Small intestine (tissue), 7 donors: ENCODE results near the gene ZNF436. TPM values are rescaled to one million over a fixed set of nuclear protein-coding genes. Genes with fewer than 3 reads are reported as not detected.
A peak's percentile ranks its signal among the peaks of the same experiment; 100 is the strongest.

Experiments used
- DNase-seq, 2 donors: peaks; one replicate each; pipeline versions ENCODE4 v3.0.0 to v3.0.0-alpha.2; 2013
- FAIRE-seq: peaks from 2 replicates; lab custom pipeline; 2012; peaks lifted over from hg19 to GRCh38; lab: Jason Lieb, UNC
- H3K27ac ChIP-seq, 3 donors: one replicate each; pipeline ENCODE4 v1.5.1; 2013; ENCODE audit warnings: low read length in 2 of 3, mild to moderate bottlenecking in 2 of 3, control low read depth in 1 of 3, inconsistent platforms in 1 of 3, low read depth in 1 of 3, moderate library complexity in 1 of 3
- H3K27me3 ChIP-seq, 3 donors: one replicate each; pipeline ENCODE4 v1.6.1; 2013; ENCODE audit warnings: low read length in 3 of 3, inconsistent platforms in 1 of 3; ENCODE audit not compliant: control insufficient read depth in 3 of 3, insufficient read depth in 3 of 3
- H3K36me3 ChIP-seq, 3 donors: one replicate each; pipeline ENCODE4 v1.6.1; 2013; ENCODE audit warnings: low read length in 3 of 3, inconsistent platforms in 1 of 3, low read depth in 1 of 3, mild to moderate bottlenecking in 1 of 3, moderate library complexity in 1 of 3; ENCODE audit not compliant: control insufficient read depth in 3 of 3, insufficient read depth in 2 of 3
- H3K4me1 ChIP-seq, 3 donors: one replicate each; pipeline ENCODE4 v1.6.1; 2013; ENCODE audit warnings: low read length in 2 of 3, inconsistent platforms in 1 of 3, low read depth in 1 of 3, mild to moderate bottlenecking in 1 of 3, moderate library complexity in 1 of 3; ENCODE audit not compliant: control insufficient read depth in 3 of 3, insufficient read depth in 2 of 3
- H3K4me3 ChIP-seq, 3 donors: one replicate each; pipeline ENCODE4 v1.5.1; 2013; ENCODE audit warnings: low read length in 3 of 3, control low read depth in 1 of 3, inconsistent platforms in 1 of 3, low read depth in 1 of 3, mild to moderate bottlenecking in 1 of 3, moderate library complexity in 1 of 3
- H3K9me3 ChIP-seq, 2 donors: one replicate each; pipeline ENCODE4 v1.6.1; 2013; ENCODE audit warnings: low read depth in 1 of 2, low read length in 1 of 2; ENCODE audit not compliant: control insufficient read depth in 2 of 2, insufficient read depth in 1 of 2
- WGBS, 3 donors: extraction: QIAGEN DNeasy Blood & Tissue Kit; methylation state at CpG; one replicate each; pipeline ENCODE4 v1.1.7; 2013; 5-methylcytosine and 5-hydroxymethylcytosine counted together
- polyA plus RNA-seq, 4 donors: library from polyadenylated mRNA; stranded (reverse) in 3 of 4; unstranded in 1 of 4; fragments of 200-250 nt in 3 of 4; fragments of 120-200 nt in 1 of 4; gene quantifications; one replicate each; pipeline versions ENCODE4 v1.2.1 to v1.2.3, GENCODE V29; 2013
- donor health status: healthy with polysubstance abuse.
- donor health status: control.
- donor health status: control.
- donor health status: Bipolar disorder and iron deficiency.
- donor health status: healthy.

Gene ZNF436
- polyA plus RNA-seq, 4 donors: 3.8 to 20.6 (median 4.5) TPM

DNA sequence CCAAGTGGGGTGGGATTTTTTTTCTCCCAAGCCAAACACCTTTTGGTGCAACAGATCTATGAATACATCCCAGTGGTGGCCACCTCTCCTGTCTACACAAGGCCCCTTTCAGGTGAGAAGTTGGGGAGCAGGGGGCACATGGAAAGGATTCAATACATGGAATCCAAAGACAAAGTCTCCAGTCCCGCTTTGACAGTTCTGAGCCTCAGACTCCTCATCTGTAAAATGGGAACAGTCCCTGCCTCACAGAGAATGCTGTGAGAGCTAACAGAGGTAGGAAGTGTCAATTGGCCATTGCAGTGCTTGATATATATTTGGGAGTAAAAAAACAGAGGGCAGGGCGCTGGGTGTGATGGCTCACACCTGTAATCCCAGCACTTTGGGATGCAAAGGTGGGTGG, 26.7 kb upstream of the ZNF436 start:
- H3K4me3 ChIP-seq: no peak overlapping the region
- H3K27me3 ChIP-seq: no peaks in the 10 kb centered on the region
- DNase-seq (no peak), FAIRE-seq (no peak)
- H3K4me1 ChIP-seq: no peaks in the 10 kb centered on the region
- H3K36me3 ChIP-seq: peaks cover 0 to 13% (median 2%) of the 10 kb centered on the region in 3 donors
- H3K9me3 ChIP-seq: no peaks in the 10 kb centered on the region
- WGBS, 3 donors: 79 to 93% (median 90%) methylated on average over 2 of the region's 2 CpGs
- H3K27ac ChIP-seq: no peak overlapping the region

DNA sequence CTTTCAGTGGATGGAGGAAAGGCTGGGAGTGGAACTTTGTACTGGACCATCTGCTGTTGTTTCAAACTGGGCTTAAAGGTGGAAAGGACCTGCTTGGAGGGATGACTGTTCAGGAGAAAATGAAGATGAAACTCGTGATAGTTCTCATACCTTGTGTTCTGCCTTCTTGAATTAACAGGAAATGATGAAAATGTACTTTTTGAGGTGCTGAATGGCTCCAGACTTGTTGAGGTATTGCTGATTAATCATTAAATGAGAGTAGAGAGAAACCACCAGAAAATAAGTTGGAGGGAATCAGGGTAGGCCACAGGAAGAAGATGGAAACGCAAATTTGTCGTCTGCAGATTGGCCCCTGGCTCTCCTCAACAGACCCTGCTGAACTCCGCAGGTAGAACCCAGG, 26.2 kb upstream of the ZNF436 start:
- H3K27me3 ChIP-seq: no peaks in the 10 kb centered on the region
- no peak for DNase-seq
- peak overlapping the region in 1 of 3 donors; percentile 29 for H3K27ac ChIP-seq
- no peak for FAIRE-seq
- no peaks in the 10 kb centered on the region for H3K9me3 ChIP-seq
- H3K4me1 ChIP-seq: no peaks in the 10 kb centered on the region
- peaks cover 0 to 13% (median 2%) of the 10 kb centered on the region in 3 donors for H3K36me3 ChIP-seq
- WGBS, 3 donors: 81 to 88% (median 83%) methylated on average over 4 of the region's 4 CpGs
- no peak overlapping the region for H3K4me3 ChIP-seq

DNA sequence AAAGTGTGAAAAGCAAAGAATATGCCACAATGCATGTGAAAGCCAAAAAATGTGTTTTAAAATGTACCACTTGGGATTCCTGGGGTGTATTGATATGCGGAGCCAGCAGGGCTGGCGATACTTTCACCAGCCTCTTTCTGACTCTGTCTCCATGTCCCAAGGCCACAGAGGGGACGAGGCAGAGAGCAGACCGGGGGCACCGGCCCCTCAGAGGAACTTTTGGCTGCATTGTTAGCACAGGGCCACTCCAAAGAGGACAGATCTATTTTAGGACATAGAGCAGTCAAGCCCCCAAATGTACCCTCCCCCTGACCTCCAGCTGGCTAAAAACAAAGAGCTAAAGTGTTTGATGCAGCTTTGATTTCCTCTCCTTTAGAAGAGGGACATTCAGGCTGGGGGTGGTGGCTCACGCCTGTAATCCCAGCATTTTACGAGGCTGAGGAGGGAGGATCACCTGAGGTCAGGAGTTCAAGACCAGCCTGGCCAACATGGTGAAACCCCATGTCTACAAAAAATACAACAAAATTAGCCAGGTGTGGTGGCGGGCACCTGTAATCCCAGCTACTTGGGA, 25.6 kb upstream of the ZNF436 start:
- H3K9me3 ChIP-seq: no peaks in the 10 kb centered on the region
- H3K36me3 ChIP-seq: peaks cover 0 to 13% (median 2%) of the 10 kb centered on the region in 3 donors
- no peaks in the 10 kb centered on the region for H3K27me3 ChIP-seq
- peak overlapping the region in 2 of 3 donors; percentile 18 to 82 for H3K27ac ChIP-seq
- no peaks in the 10 kb centered on the region for H3K4me1 ChIP-seq
- H3K4me3 ChIP-seq: no peak overlapping the region
- FAIRE-seq: no peak
- WGBS, 3 donors: 58 to 71% (median 70%) methylated on average over 8 of the region's 8 CpGs
- no peak for DNase-seq

DNA sequence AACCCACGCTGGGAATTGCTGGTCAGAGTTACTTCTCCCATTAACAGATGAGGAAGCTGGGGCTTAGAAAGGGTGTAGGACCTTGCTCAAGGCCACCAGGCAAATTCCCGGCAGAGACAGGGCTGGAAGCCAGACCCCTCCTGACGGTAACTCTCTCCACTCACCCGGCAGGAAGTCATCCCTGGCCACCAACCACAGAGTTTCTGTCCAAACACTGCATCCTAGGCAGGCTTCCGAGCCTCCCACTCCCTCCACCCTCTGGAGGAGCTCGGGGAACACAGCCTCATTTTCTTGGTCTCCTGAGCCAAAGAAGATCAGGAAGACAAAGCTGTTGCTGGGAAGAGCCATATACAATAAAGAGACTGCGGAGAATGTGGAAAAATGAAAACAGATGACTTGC, 25.0 kb upstream of the ZNF436 start:
- Histone ChIP-seq H3K9me3 (no peaks in the 10 kb centered on the region), H3K27ac (peak overlapping the region in 2 of 3 donors; percentile 52 to 83), H3K4me3 (no peak overlapping the region), H3K27me3 (no peaks in the 10 kb centered on the region), H3K36me3 (peaks cover 0 to 13% (median 2%) of the 10 kb centered on the region in 3 donors), H3K4me1 (no peaks in the 10 kb centered on the region)
- DNase-seq: peak in 1 of 2 donors; percentile 45
- WGBS, 3 donors: 50 to 80% (median 70%) methylated on average over 7 of the region's 7 CpGs
- no peak for FAIRE-seq

DNA sequence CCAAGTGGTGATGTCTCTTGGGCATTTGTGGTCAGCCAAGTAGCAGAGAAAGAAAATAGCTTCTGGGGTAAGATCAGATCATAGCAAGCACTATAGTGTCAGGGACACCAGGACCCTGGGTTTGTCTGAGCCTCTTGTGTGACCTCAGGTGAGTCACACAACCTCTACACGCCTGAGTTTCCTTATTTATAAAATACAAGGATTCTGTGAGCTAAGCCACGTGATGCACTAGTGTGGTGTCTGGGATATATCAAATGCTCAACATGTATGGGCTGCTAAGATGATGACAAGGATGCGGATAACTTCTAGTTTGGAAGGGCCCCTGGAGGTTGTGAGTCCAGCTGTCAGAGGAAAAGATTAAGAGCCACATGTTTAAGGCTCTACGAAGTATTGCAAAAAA, 24.5 kb upstream of the ZNF436 start:
- peak overlapping the region in 2 of 3 donors; percentile 52 to 83 for H3K27ac ChIP-seq
- H3K9me3 ChIP-seq: no peaks in the 10 kb centered on the region
- 61 to 88% (median 77%) methylated on average over 4 of the region's 4 CpGs for WGBS, 3 donors
- no peaks in the 10 kb centered on the region for H3K27me3 ChIP-seq
- peaks cover 0 to 13% (median 2%) of the 10 kb centered on the region in 3 donors for H3K36me3 ChIP-seq
- no peaks in the 10 kb centered on the region for H3K4me1 ChIP-seq
- H3K4me3 ChIP-seq: no peak overlapping the region
- DNase-seq (no peak), FAIRE-seq (no peak)

DNA sequence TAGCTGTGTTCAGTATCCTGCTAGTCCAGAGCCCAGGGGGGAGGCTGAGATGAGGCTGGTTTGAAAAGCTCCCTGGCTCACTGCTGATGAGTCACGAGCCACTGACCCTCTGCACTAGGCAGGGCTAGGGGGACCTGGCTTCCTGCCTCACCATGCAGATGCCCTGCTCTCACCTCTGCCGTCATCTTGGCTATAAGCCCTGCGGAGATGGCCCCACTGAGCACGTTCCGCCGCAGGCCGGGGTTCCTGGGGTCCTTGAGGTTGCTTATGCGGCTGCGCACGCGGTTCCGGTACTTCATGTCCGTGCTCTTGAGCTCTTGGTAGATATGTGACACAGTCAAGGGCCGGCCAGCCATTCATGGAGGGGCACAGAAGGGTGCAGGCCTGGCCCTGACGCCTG, 24.1 kb upstream of the ZNF436 start:
- no peak overlapping the region for H3K4me3 ChIP-seq
- peak overlapping the region in 1 of 3 donors; percentile 83 for H3K27ac ChIP-seq
- FAIRE-seq (no peak), DNase-seq (no peak)
- no peaks in the 10 kb centered on the region for H3K4me1 ChIP-seq
- peaks cover 0 to 13% (median 2%) of the 10 kb centered on the region in 3 donors for H3K36me3 ChIP-seq
- 88 to 93% (median 91%) methylated on average over 15 of the region's 15 CpGs for WGBS, 3 donors
- H3K9me3 ChIP-seq: no peaks in the 10 kb centered on the region
- no peaks in the 10 kb centered on the region for H3K27me3 ChIP-seq

DNA sequence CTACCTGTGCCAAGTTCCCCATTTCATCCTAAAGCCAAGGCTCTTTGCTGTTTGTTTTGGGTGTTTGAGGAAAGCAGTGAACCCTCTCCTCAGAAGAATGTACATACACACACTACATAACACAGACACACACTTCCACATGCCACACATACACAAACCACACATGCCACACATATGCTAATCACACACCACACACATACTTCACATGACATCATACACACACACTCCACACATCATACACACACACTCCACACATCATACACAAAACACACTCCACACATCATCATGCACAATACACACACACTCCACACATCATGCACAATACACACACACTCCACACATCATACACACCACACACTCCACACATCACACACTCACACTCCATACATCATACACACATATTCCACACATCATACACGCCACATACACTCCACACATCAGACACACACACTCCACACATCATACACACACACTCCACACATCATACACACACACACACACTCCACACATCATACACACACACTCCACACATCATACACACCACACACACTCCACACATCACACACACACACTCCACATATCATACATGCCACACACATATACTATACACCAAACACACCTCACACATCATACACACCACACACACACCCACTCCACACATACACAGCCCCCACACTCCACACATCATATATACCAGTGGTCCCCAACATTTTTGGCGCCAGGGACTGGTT, 22.7 kb upstream of the ZNF436 start:
- no peak overlapping the region for H3K27ac ChIP-seq
- H3K9me3 ChIP-seq: no peaks in the 10 kb centered on the region
- no peaks in the 10 kb centered on the region for H3K27me3 ChIP-seq
- H3K36me3 ChIP-seq: peaks cover 0 to 14% (median 2%) of the 10 kb centered on the region in 3 donors
- H3K4me1 ChIP-seq: no peaks in the 10 kb centered on the region
- H3K4me3 ChIP-seq: no peak overlapping the region
- DNase-seq: no peak
- 81 to 85% (median 84%) methylated on average over 2 of the region's 2 CpGs for WGBS, 3 donors
- FAIRE-seq: no peak

DNA sequence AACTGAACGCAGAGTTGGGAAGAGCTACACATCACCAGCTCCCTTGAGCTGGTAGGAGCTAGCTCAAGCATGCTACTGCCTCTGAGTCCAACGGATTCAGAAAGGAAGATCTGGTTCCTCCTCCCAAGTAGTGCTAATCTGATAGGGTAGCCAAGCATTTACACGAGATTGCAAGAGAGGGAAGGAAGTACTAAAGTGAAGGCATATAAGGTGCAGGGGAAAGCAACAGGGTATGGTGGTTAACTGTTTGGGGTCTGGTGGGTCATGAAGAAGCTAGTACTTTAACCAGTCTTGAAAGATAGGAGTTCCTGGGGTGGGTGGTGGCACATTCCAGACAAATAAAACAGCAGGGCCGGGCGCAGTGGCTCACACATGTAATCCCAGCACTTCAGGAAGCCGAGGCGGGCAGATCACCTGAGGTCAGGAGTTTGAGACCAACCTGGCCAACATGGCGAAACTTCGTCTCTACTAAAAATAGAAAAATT, 20.2 kb upstream of the ZNF436 start:
- Histone ChIP-seq H3K36me3 (peaks cover 0 to 14% (median 0%) of the 10 kb centered on the region in 3 donors), H3K9me3 (no peaks in the 10 kb centered on the region), H3K27me3 (no peaks in the 10 kb centered on the region), H3K4me3 (no peak overlapping the region), H3K27ac (no peak overlapping the region), H3K4me1 (peaks cover 0 to 5% (median 0%) of the 10 kb centered on the region in 3 donors)
- DNase-seq: no peak
- 71 to 81% (median 75%) methylated on average over 9 of the region's 9 CpGs for WGBS, 3 donors
- FAIRE-seq: no peak
